Mucosa of descending colon (tissue), 3 donors: ENCODE data around the gene PRMT2. TPM values are rescaled to one million over a fixed set of nuclear protein-coding genes. Genes with fewer than 3 reads are reported as not detected.

Source experiments
- ATAC-seq: fragments of 200-7000 bp; cut with Tn5 transposase; one replicate; pipeline ENCODE4 v1.9.1; 2020; ENCODE audit warnings: mild to moderate bottlenecking, moderate library complexity
- DNase-seq, 3 donors: peaks; one replicate each; pipeline ENCODE4 v3.0.0-alpha.2; 2020
- H3K36me3 ChIP-seq: fragments of 200-600 bp; one replicate; pipeline ENCODE4 v1.8.0; 2021; ENCODE audit warnings: low read depth, mild to moderate bottlenecking
- H3K4me1 ChIP-seq: fragments of 200-600 bp; one replicate; pipeline ENCODE4 v1.8.0; 2021; ENCODE audit warnings: low read depth, mild to moderate bottlenecking
- H3K4me3 ChIP-seq: fragments of 200-600 bp; one replicate; pipeline ENCODE4 v1.8.0; 2021; ENCODE audit warnings: mild to moderate bottlenecking
- H3K9me3 ChIP-seq: fragments of 200-600 bp; one replicate; pipeline ENCODE4 v1.8.0; 2021; ENCODE audit warnings: mild to moderate bottlenecking
- intact Hi-C, 2 donors: fragments of 100-400 bp; cut with DNase I in 1 of 2; cut with micrococcal nuclease in 1 of 2; formaldehyde crosslinking; loops; one replicate each; pipeline versions ENCODE4 v1.11.0 to v1.11.1; 2022; cut with DNase I, micrococcal nuclease
- total RNA-seq, 3 donors: library from RNA; stranded (reverse); fragmentation: NEBNext Ultra II Directional in 2 of 3; extraction: Animal tissue kit (Norgen Biotek cat#: 25700) in 2 of 3; gene quantifications; one replicate each; pipeline versions ENCODE4 v1.2.1 to v1.2.4, GENCODE V29; 2021 to 2023
- TF ChIP-seq, protein P1 (sequence below): fragments of 200-600 bp; IDR thresholded peaks from one replicate; pipeline ENCODE4 v1.8.0; 2022; ENCODE audit warnings: antibody characterized with exemption, mild to moderate bottlenecking
- donor health status: DM: no; HTN: no; CAD: no; lungs with moderate emphysema.
- donor health status: DM: no; HTN: no; CAD: no.
- donor health status: DM: no; HTN: yes; CAD: no.

The PRMT2 gene
- total RNA-seq, 3 donors from 2014 or later, result 62.7 to 122 (median 71.1) TPM

DNA sequence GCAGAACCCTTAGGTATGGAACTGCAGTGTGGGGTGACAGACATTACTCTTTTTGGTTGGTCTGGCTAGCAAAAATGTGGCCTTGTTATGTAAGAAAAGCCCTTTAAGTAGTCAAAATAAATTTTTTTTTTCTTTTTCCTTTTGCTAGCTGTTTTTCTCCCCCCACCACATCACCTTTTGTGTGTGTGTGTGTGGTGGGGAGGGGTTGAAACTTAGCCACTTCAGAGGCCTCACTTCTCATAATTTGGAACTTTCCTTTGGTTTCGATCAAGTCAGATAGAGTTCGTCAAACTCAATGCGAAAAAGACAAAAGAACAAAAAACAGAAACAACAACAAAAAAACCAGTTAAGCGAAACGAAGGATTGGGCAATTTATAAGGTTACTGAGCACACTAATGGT lies 1.9 kb upstream of the PRMT2 start:
- peaks cover 8% of the 10 kb centered on the region for H3K4me1 ChIP-seq
- no peaks in the 10 kb centered on the region for H3K36me3 ChIP-seq
- DNase-seq (no peak), ATAC-seq (no peak)
- H3K4me3 ChIP-seq, result no peak overlapping the region
- TF ChIP-seq, protein P1, sequence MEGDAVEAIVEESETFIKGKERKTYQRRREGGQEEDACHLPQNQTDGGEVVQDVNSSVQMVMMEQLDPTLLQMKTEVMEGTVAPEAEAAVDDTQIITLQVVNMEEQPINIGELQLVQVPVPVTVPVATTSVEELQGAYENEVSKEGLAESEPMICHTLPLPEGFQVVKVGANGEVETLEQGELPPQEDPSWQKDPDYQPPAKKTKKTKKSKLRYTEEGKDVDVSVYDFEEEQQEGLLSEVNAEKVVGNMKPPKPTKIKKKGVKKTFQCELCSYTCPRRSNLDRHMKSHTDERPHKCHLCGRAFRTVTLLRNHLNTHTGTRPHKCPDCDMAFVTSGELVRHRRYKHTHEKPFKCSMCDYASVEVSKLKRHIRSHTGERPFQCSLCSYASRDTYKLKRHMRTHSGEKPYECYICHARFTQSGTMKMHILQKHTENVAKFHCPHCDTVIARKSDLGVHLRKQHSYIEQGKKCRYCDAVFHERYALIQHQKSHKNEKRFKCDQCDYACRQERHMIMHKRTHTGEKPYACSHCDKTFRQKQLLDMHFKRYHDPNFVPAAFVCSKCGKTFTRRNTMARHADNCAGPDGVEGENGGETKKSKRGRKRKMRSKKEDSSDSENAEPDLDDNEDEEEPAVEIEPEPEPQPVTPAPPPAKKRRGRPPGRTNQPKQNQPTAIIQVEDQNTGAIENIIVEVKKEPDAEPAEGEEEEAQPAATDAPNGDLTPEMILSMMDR, result no peak
- intact Hi-C loops, result no loop called here
- H3K9me3 ChIP-seq, result no peaks in the 10 kb centered on the region

DNA sequence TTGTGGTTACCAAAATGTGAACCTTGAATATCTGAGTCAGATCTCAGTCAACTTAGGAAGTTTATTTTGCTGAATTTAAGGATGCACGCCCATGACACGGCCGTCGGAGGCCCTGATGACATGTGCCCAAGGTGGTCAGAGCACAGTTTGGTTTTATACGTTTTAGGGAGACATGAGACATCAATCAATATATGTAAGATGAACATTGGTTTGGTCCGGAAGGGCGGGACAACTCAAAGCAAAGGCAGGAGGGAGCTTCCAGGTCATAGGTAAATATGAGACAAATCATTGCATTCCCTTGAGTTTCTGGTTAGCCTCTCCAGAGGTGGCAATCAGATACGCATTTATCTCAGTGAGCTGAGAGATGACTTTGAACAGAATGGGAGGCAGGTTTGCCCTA lies 1.0 kb upstream of the PRMT2 start:
- DNase-seq, result peak in 1 of 3 donors; percentile 24
- Histone ChIP-seq H3K36me3 (no peaks in the 10 kb centered on the region), H3K9me3 (no peaks in the 10 kb centered on the region), H3K4me1 (peaks cover 8% of the 10 kb centered on the region), H3K4me3 (no peak overlapping the region)
- intact Hi-C loops, result no loop called here
- ATAC-seq, result no peak
- TF ChIP-seq, protein P1, result no peak

DNA sequence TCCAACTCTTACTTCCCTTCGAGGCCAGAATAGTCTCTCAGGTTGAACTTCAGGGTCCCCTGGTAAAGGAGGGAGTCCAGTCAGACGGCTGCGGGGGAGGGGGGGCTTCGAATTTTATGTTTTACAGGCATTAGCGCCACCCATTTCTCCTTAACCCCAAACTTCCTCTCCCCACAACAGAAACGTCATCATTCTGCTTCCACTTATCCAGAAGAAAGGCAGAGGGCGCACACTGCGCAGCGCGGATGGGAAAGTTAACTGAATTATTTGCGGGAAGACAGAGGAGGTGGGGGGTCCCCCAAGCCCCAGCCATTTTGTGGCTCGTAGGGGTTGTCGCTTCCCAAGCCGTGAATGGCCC lies 529 bp upstream of the PRMT2 start:
- TF ChIP-seq, protein P1, result no peak
- intact Hi-C loops, result no loop called here

DNA sequence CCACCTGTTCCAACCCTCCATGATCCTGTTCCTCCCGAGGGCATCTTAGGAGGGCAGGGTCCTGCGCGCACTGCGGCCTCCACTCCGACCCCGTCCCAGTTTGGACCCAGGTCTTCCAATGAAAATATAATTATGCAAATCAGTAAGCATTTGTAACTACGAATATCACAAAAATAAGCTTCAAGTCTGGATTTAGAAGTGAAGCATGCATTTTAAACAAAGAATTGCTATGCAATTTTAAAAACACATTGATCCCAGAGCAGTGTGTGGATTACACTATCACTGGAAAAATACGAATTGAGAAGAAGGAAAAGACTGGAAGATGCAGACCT lies 673 bp downstream of the PRMT2 start:
- intact Hi-C loops, result no loop called here
- peaks cover 8% of the 10 kb centered on the region for H3K4me1 ChIP-seq
- ATAC-seq (no peak), DNase-seq (no peak)
- no peaks in the 10 kb centered on the region for H3K9me3 ChIP-seq
- TF ChIP-seq, protein P1, result no peak
- no peaks in the 10 kb centered on the region for H3K36me3 ChIP-seq
- peak overlapping the region; percentile 71 for H3K4me3 ChIP-seq

More for the DNA sequence above, 529 bp upstream of the PRMT2 start:
- no peaks in the 10 kb centered on the region for H3K36me3 ChIP-seq
- H3K9me3 ChIP-seq, result no peaks in the 10 kb centered on the region
- DNase-seq (peak in 1 of 3 donors; percentile 75), ATAC-seq (peak; percentile 49)
- peaks cover 8% of the 10 kb centered on the region for H3K4me1 ChIP-seq
- no peak overlapping the region for H3K4me3 ChIP-seq

DNA sequence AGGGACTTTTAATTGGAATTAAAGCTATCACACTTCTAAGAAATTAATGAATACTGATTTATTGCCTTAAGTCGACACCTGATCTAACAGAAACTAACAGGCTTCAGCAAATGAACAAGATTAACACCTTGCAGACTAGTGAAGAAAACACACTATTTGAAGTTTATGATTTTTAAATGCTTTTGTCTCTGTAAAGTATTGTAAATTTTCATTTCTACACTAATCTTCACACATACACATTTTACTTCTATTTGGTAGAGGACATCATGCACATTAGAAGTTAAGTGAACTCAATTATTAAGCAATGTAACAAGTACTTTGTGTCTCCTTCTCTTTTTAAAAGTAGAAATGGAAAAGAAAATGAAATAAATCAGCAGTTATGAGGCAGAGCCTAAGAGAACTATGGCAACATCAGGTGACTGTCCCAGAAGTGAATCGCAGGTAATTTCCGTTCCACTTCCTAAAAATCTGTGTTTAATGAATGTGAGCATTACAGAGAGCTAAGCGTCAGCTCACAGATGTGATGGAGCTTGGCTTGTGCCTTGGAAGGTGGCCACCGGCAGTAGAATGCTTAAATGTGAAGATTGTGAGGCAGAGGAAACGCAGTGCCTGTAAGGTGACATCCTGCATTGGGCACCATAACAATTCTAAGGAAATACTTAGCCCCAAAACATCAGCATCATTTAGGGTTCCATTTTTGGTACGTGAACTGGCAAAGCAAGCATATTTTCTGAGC lies 1.2 kb downstream of the PRMT2 start:
- H3K4me3 ChIP-seq, result no peak overlapping the region
- no peak for DNase-seq
- peaks cover 8% of the 10 kb centered on the region for H3K4me1 ChIP-seq
- H3K9me3 ChIP-seq, result no peaks in the 10 kb centered on the region
- ATAC-seq, result no peak
- H3K36me3 ChIP-seq, result no peaks in the 10 kb centered on the region
- TF ChIP-seq, protein P1, result no peak
- intact Hi-C loops, result no loop called here
